ENCODE measurements around the gene CCL8. TPM values are rescaled to one million over a fixed set of nuclear protein-coding genes. Genes with fewer than 3 reads are reported as not detected.

The CCL8 gene
- total and polyA plus RNA-seq, 8 donors = 0.63 to 6.7 (median 2.4) TPM; not detected in 3

- 73 to 77% (median 77%) methylated on average over 6 of the region's 6 CpGs for WGBS, 5 donors
- intact Hi-C loops (cut with DNase I; ENCODE audit: low total_unique reads) = no loop called here
- TF ChIP-seq POLR2A (IDR thresholded peaks at IDR 0.05) (no peak), CTCF (IDR thresholded peaks at IDR 0.05) (no peak), EP300 (IDR thresholded peaks at IDR 0.05) (no peak), POLR2AphosphoS5 (IDR thresholded peaks at IDR 0.05) (no peak)
These were observed 35.7 kb upstream of the CCL8 start for GRCh38 chr17:34283571-34283970.

DNA sequence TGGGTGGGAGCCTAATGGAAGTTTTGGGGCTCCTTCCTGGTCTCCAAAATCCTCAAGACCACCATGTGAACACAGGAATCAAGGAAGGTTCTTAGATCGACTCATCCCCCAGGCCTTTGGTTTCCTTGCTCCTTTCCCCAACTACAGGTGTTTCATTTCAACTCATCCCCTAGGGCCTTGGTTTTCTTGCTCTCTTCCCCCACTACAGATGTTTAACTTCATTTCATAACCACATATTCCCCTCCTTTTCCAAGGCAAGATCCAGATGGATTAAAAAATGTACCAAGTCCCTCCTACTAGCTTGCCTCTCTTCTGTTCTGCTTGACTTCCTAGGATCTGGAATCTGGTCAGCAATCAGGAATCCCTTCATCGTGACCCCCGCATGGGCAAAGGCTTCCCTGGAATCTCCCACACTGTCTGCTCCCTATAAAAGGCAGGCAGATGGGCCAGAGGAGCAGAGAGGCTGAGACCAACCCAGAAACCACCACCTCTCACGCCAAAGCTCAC is 33.9 kb upstream of the CCL8 start, which contains the start of gene CCL11:
Gene CCL11, plus strand, starts transcription at position 457 of the 507 bp plus-strand sequence. CDS start 67 bp downstream, outside the sequence.
- H3K27me3 ChIP-seq = no peaks in the 10 kb centered on the region
- WGBS, 5 donors = 65 to 80% (median 74%) methylated on average over 4 of the region's 4 CpGs
- H3K9me3 ChIP-seq = no peaks in the 10 kb centered on the region
- H3K27ac ChIP-seq = peak within 1 kb of the TSS in 1 of 5 donors; percentile 24
- H3K4me3 ChIP-seq = no peak within 1 kb of the TSS
- intact Hi-C loops (cut with DNase I; ENCODE audit: low total_unique reads) = no loop called here
- TF ChIP-seq EP300 (IDR thresholded peaks at IDR 0.05) (no peak), POLR2AphosphoS5 (IDR thresholded peaks at IDR 0.05) (peak in 2 of 3 donors; percentile 10 to 20)
- no peaks in the 10 kb centered on the region for H3K36me3 ChIP-seq
- peaks cover 0 to 8% (median 0%) of the 10 kb centered on the region in 4 donors for H3K4me1 ChIP-seq
- DNase-seq = peak in 1 of 2 donors; percentile 62

More at GRCh38 chr17:34283571-34283970, 35.7 kb upstream of the CCL8 start:
- no peak for DNase-seq
- Histone ChIP-seq H3K27me3 (no peaks in the 10 kb centered on the region), H3K27ac (no peak overlapping the region), H3K4me3 (no peak overlapping the region), H3K4me1 (peaks cover 0 to 8% (median 0%) of the 10 kb centered on the region in 4 donors), H3K36me3 (no peaks in the 10 kb centered on the region), H3K9me3 (no peaks in the 10 kb centered on the region)

GRCh38 chr17:34287875-34288274 is 31.4 kb upstream of the CCL8 start:
- TF ChIP-seq CTCF (IDR thresholded peaks at IDR 0.05) (no peak), POLR2A (IDR thresholded peaks at IDR 0.05) (no peak)
- Histone ChIP-seq H3K27ac (no peak overlapping the region), H3K27me3 (no peaks in the 10 kb centered on the region), H3K36me3 (no peaks in the 10 kb centered on the region), H3K9me3 (no peaks in the 10 kb centered on the region), H3K4me1 (peaks cover 0 to 8% (median 0%) of the 10 kb centered on the region in 4 donors), H3K4me3 (no peak overlapping the region)
- DNase-seq = no peak
- intact Hi-C loops (cut with DNase I; ENCODE audit: low total_unique reads) = no loop called here
- 29 to 40% (median 33%) methylated on average over 2 of the region's 2 CpGs for WGBS, 5 donors

- no peaks in the 10 kb centered on the region for H3K27me3 ChIP-seq
- no peak for TF ChIP-seq POLR2AphosphoS5 (IDR thresholded peaks at IDR 0.05)
- no peak for TF ChIP-seq POLR2A (IDR thresholded peaks at IDR 0.05)
- TF ChIP-seq CTCF (IDR thresholded peaks at IDR 0.05) = no peak
- no peak for TF ChIP-seq EP300 (IDR thresholded peaks at IDR 0.05)
- H3K4me1 ChIP-seq = no peaks in the 10 kb centered on the region
- no peak overlapping the region for H3K4me3 ChIP-seq
- no peaks in the 10 kb centered on the region for H3K36me3 ChIP-seq
- 64 to 72% (median 66%) methylated on average over 4 of the region's 4 CpGs for WGBS, 5 donors
- H3K9me3 ChIP-seq = no peaks in the 10 kb centered on the region
- DNase-seq = no peak
- intact Hi-C loops (cut with DNase I; ENCODE audit: low total_unique reads) = no loop called here
- H3K27ac ChIP-seq = no peak overlapping the region
These were observed 28.6 kb upstream of the CCL8 start for GRCh38 chr17:34290586-34290985.

- Histone ChIP-seq H3K27me3 (no peaks in the 10 kb centered on the region), H3K27ac (no peak overlapping the region), H3K36me3 (no peaks in the 10 kb centered on the region), H3K4me3 (no peak overlapping the region), H3K4me1 (no peaks in the 10 kb centered on the region), H3K9me3 (no peaks in the 10 kb centered on the region)
- TF ChIP-seq POLR2A (IDR thresholded peaks at IDR 0.05) (no peak), POLR2AphosphoS5 (IDR thresholded peaks at IDR 0.05) (no peak), CTCF (IDR thresholded peaks at IDR 0.05) (no peak), EP300 (IDR thresholded peaks at IDR 0.05) (no peak)
- DNase-seq = no peak
- intact Hi-C loops (cut with DNase I; ENCODE audit: low total_unique reads) = no loop called here
- 82 to 87% (median 85%) methylated on average over 6 of the region's 6 CpGs for WGBS, 5 donors
These were observed 27.4 kb upstream of the CCL8 start for GRCh38 chr17:34291721-34292348.

All from stomach (tissue), 9 donors.